ENCODE data around the gene NSD1.
A peak's percentile ranks its signal among the peaks of the same experiment; 100 is the strongest.

NSD1 gene

DNA sequence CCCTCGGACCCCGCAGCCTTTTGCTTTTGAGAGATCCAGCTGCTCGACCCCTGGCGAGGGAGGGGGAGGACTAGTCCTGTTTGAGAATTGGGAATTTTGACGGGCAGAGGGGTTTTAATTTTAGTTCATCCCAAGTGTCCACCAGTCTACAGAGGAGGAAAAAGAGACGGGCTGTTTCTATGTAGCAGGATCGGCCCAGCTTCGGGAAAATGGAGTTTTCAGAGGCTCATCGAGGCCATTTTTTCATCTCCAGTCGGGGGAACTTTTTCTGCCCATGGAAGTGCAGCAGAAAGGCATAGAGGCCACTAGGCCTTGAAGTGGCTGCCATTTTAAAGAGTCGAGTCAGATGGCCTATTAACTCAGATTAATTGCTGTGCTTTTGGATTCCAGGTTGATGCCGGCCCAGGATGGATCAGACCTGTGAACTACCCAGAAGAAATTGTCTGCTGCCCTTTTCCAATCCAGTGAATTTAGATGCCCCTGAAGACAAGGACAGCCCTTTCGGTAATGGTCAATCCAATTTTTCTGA lies 1.2 kb downstream of the NSD1 start:
- no peaks in the 10 kb centered on the region for H3K27me3 ChIP-seq (ENCODE audit: insufficient read depth, poor library complexity, severe bottlenecking)
- peak overlapping the region; percentile 83 for H3K27ac ChIP-seq (replicated peaks)
- DNase-seq (ENCODE audit: low read depth in 1 of 2, low spot score in 1 of 2) = no peak
- H3K4me3 ChIP-seq (replicated peaks; ENCODE audit: insufficient read depth, low read length) = peak overlapping the region; percentile 64
- TF ChIP-seq POLR2AphosphoS5 (IDR thresholded peaks at IDR 0.05; ENCODE audit: low read depth) (no peak), GABPA (IDR thresholded peaks at IDR 0.05; ENCODE audit: low read depth) (no peak), SPI1 (IDR thresholded peaks at IDR 0.05; ENCODE audit: borderline replicate concordance, low read depth) (no peak)
- TF ChIP-seq, protein P1, sequence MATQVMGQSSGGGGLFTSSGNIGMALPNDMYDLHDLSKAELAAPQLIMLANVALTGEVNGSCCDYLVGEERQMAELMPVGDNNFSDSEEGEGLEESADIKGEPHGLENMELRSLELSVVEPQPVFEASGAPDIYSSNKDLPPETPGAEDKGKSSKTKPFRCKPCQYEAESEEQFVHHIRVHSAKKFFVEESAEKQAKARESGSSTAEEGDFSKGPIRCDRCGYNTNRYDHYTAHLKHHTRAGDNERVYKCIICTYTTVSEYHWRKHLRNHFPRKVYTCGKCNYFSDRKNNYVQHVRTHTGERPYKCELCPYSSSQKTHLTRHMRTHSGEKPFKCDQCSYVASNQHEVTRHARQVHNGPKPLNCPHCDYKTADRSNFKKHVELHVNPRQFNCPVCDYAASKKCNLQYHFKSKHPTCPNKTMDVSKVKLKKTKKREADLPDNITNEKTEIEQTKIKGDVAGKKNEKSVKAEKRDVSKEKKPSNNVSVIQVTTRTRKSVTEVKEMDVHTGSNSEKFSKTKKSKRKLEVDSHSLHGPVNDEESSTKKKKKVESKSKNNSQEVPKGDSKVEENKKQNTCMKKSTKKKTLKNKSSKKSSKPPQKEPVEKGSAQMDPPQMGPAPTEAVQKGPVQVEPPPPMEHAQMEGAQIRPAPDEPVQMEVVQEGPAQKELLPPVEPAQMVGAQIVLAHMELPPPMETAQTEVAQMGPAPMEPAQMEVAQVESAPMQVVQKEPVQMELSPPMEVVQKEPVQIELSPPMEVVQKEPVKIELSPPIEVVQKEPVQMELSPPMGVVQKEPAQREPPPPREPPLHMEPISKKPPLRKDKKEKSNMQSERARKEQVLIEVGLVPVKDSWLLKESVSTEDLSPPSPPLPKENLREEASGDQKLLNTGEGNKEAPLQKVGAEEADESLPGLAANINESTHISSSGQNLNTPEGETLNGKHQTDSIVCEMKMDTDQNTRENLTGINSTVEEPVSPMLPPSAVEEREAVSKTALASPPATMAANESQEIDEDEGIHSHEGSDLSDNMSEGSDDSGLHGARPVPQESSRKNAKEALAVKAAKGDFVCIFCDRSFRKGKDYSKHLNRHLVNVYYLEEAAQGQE (IDR thresholded peaks at IDR 0.05; ENCODE audit: insufficient replicate concordance, low read depth) = no peak
- TF ChIP-seq, protein P2, sequence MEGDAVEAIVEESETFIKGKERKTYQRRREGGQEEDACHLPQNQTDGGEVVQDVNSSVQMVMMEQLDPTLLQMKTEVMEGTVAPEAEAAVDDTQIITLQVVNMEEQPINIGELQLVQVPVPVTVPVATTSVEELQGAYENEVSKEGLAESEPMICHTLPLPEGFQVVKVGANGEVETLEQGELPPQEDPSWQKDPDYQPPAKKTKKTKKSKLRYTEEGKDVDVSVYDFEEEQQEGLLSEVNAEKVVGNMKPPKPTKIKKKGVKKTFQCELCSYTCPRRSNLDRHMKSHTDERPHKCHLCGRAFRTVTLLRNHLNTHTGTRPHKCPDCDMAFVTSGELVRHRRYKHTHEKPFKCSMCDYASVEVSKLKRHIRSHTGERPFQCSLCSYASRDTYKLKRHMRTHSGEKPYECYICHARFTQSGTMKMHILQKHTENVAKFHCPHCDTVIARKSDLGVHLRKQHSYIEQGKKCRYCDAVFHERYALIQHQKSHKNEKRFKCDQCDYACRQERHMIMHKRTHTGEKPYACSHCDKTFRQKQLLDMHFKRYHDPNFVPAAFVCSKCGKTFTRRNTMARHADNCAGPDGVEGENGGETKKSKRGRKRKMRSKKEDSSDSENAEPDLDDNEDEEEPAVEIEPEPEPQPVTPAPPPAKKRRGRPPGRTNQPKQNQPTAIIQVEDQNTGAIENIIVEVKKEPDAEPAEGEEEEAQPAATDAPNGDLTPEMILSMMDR (IDR thresholded peaks at IDR 0.05; ENCODE audit: insufficient read depth, low read length) = no peak

DNA sequence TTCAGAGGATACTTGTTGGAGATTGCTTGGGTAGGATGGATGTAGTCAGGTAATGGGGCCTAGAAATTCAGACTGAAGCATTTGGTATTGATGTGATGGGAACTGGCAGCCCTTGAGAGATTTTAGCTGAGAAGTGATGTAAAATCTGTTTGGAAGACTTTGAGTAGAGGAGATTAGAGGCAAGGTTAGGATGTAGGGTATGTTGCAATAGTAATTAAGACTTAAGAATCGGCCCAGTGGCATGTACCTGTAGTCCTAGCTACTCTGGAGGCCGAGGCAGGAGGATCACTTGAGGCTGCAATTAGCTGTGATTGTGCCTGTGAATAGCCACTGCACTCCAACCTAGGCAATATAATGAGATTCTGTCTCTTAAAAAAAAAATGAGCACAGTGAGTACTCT lies 6.7 kb downstream of the NSD1 start:
- DNase-seq (ENCODE audit: low read depth in 1 of 2, low spot score in 1 of 2) = no peak
- no peak overlapping the region for H3K27ac ChIP-seq (replicated peaks)
- H3K27me3 ChIP-seq (ENCODE audit: insufficient read depth, poor library complexity, severe bottlenecking) = no peaks in the 10 kb centered on the region
- no peak overlapping the region for H3K4me3 ChIP-seq (replicated peaks; ENCODE audit: insufficient read depth, low read length)
- TF ChIP-seq, protein P1 (IDR thresholded peaks at IDR 0.05; ENCODE audit: insufficient replicate concordance, low read depth) = no peak
- TF ChIP-seq POLR2AphosphoS5 (IDR thresholded peaks at IDR 0.05; ENCODE audit: low read depth) = no peak
- no peak for TF ChIP-seq GABPA (IDR thresholded peaks at IDR 0.05; ENCODE audit: low read depth)
- no peak for TF ChIP-seq SPI1 (IDR thresholded peaks at IDR 0.05; ENCODE audit: borderline replicate concordance, low read depth)
- TF ChIP-seq, protein P2 (IDR thresholded peaks at IDR 0.05; ENCODE audit: insufficient read depth, low read length) = no peak

DNA sequence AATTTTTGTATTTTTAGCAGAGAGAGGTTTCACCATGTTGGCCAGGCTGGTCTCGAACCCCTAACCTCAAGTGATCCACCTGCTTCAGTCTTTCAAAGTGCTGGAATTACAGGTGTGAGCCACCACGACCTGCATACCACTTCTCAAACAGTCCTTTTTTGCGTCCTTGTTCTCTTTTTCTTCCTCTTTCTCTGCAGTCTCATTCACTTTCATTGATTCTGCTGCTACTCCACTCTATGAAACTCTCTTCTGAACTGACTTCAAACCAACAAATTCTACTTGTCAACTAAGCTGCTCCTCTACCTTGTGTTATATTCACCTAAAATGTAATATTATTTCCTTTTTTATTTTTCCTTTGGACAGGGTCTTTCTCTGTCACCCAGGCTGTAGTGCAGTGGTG lies 7.9 kb downstream of the NSD1 start:
- Histone ChIP-seq H3K27ac (replicated peaks) (no peak overlapping the region), H3K4me3 (replicated peaks; ENCODE audit: insufficient read depth, low read length) (no peak overlapping the region), H3K27me3 (ENCODE audit: insufficient read depth, poor library complexity, severe bottlenecking) (no peaks in the 10 kb centered on the region)
- TF ChIP-seq, protein P1 (IDR thresholded peaks at IDR 0.05; ENCODE audit: insufficient replicate concordance, low read depth) = no peak
- no peak for TF ChIP-seq GABPA (IDR thresholded peaks at IDR 0.05; ENCODE audit: low read depth)
- TF ChIP-seq, protein P2 (IDR thresholded peaks at IDR 0.05; ENCODE audit: insufficient read depth, low read length) = no peak
- no peak for TF ChIP-seq SPI1 (IDR thresholded peaks at IDR 0.05; ENCODE audit: borderline replicate concordance, low read depth)
- TF ChIP-seq POLR2AphosphoS5 (IDR thresholded peaks at IDR 0.05; ENCODE audit: low read depth) = no peak
- no peak for DNase-seq (ENCODE audit: low read depth in 1 of 2, low spot score in 1 of 2)
